GM19025 (cell line): ENCODE data around the gene SLC26A8.

Experiments used
- ATAC-seq: cut with Tn5 transposase; IDR thresholded peaks from one replicate; pipeline ENCODE4 v1.9.1; 2021; ENCODE audit warnings: mild to moderate bottlenecking, low read depth, moderate library complexity; ENCODE audit not compliant: unreplicated experiment

Gene SLC26A8

DNA sequence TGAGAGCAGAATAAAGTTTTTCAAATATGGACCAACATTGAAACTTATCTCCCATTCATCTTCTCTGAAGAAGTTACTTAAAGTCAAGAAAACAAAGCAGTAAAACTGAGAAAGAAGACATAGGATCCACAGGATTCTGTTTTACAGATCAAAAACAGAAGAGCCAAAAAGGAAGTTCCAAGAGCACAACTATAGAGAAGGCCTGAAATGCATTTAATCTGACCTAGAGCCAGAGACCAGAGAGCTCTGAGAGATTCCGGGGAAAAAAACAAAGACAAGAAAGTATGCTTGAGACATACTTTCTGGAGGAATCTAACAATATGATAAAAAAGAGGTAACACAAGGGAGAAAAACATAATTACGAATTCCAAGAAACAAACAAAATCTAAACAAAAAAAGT, 129.7 kb downstream of the SLC26A8 start:
- no peak for ATAC-seq
